ENCODE results near the gene NECAP2.
"Not testable (repeated sequence)": the region's sequence is repeated elsewhere in the genome, so short reads cannot be mapped to it uniquely, and the experiment has no call there.

NECAP2 gene

DNA sequence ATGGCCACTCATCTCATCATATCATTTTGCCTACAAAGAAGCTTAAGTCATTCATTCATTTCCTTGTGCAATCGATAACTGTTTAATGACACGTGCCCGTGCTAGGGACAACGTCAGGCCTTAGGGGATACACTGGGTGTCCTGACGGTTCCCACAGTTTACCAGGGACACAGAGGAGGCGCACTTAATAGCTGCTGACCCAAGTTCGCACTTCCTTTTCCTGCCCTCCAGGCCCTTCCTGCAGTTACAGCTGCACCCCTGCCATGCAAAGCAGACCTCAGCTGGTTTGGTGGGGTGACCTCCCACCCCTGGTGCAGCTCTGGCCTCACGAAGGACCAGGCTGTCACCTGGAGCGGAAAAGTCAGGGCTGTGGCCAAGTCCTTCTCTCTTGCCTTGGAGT is 7.5 kb upstream of the NECAP2 start:
- DNase-seq: no peak

DNA sequence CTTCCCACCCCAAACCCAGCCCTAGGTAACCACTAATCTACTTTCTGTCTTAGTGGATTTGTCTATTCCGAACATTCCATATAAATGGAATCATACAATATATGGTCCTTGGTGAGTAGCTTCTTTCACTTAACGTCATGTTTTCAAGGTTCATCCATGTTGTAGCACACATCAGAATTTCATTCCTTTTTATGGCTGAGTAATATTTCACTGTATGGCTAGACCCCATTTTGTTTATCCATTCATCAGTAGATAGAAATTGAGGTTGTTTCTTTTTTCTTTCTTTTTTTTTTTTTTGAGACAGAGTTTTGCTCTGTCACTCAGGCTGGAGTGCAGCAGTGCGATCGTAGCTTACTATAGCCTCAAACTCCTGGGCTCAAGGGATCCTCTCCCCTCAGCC is 6.5 kb upstream of the NECAP2 start:
- no peak for DNase-seq

DNA sequence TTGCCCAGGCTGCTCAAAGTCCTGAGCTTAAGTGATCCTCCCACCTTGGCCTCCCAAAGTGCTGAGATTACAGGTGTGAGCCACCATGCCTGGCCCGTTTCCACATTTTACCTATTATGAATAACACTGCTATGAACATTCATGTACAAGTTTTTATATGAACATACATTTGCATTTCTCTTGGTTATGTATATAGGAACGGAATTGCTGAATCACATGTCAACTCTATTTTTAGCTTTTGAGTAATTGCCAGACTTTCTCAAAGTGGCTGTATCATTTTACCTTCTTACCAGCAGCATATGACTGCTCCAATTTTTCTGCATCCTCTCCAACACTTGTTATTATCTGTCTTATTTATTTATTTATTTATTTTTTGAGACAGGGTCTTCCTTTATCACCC is 6.0 kb upstream of the NECAP2 start:
- no peak for DNase-seq

DNA sequence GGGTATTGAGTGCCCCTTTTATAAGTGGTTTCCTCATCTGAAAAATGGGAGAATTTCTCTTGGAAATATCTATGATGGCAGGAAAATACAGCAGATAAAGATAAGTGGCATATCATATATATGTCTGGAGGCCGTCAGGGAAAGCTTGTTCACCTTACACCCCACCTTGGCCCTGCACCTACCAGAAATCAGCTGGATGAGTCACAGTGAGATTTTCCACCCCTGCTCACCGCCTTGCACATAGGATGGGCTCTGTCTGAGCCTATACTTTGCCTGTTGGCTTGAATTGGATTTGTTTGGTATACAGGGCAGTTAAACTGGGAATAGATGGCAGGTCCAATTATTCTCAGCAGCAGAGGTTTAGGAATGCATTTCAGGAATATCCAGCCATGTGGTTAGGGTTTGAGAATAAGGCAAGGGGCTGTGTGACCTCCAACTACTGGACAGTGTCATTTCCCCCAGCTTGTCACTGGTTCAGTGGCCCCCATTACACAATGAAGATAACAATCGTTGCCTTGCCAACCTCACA is 3.5 kb upstream of the NECAP2 start, which contains the start of gene SPATA21:
SPATA21 (minus strand) TSS at position 479 of the 529 bp plus-strand sequence. CDS start 6,053 bp downstream, outside the sequence.
- DNase-seq: no peak

DNA sequence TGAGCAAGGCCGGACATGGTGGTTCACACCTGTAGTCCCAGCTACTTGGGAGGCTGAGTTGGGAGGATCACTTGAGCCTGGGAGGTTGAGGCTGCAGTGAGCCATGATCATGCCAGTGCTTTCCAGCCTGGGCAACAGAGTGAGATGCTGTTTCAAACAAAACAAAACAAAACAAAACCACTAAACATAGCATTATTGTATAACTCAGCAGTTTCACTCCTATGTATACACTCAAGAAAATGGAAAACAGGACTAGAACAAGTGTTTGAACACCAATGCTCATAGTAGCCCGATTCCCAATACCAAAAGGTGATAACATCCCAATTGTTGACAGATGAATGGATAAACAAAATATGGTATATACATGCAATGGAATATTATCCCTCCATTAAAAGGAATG is 2.0 kb upstream of the NECAP2 start:
- DNase-seq: no peak

DNA sequence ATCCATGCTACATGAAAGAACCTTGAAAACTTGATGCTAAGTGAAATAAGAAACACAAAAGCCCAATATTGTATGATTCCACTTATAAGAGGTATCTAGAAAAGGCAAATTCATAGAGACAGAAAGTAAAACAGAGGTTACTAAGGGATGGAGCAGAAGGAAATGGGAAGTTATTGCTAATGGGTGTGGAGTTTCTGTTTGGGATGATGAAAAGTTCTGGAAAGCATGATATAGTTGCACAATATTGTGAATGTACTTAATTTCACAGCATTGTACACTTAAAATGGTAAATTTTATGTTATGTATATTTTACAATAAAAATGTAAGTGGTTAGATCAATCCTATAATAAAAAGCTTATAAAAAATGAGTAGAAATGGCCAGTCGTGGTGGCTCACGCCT is 1.6 kb upstream of the NECAP2 start:
- DNase-seq: no peak

DNA sequence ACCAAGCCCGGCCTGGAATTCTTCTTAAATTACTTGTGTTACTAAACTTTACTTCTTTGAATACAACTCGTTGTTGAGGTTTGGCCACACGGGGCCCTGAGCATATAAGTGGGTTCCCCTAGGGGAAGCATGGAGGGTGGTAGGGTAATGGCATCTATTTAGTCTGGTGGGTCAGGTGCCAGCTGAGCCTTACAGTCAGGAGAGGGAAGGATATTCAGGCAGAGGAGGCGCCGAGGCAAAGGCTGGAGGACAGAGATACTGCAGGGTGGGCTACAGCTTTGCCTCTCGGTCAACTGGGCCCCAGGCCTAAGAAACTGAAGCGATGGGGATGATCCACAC is 424 bp upstream of the NECAP2 start:
- peak; percentile 57 for DNase-seq

DNA sequence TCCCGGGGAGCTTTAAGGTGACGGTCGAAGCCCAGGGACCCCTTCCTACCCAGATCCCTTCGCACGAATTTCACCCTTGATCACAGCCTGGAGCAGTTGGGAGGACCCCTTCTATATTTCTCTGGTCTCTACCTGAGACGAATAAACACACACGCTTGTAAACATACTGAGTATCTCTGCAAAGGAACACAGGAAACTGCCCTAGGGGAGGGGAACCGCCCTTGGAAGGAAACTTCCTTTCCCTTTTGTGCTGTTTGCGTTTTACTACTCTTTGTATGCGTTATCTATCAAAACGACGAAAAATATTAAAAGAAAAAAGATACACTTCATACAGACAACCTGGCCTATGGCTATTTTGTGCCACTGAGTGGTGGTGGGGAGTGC is 750 bp downstream of the NECAP2 start:
- DNase-seq: no peak

DNA sequence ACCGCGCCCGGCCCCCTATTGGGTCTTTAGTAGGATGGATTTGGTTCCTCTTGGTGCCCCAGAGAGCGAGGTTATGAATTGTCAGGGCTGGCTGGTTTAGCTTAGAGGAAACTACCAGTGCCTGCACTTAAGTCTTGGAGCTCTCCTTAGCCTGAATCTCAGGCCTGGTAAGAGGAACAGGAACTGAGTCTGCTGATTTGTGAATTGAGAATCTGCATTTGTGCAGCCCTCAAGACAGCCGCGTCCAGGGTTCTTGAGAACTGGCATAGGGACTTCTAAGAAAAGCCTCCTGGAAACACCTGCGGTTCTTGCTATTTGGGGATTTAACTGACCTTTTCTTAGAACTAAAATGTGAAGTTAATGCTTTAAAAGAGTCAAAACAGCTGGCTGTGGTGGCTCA is 1.7 kb downstream of the NECAP2 start:
- DNase-seq: no peak

DNA sequence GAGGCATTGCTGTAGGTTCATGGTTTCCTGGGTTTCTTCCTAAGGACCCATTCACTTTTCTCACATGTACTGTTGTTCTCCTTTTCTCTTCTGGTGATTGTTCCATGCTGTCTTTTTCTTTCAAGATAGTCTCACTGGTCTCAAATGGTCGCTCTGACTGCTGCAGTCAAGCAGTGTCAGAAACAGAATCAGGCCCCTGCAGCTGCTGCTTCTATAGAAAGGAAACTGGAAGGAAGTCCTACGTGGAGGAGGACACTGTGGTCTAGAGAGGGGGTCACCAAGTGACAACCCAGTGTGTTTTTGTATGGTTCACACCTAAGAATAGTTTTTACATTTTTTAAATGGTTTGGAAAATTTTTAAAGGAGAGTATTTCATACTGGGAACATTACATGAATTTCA is 2.4 kb downstream of the NECAP2 start:
- DNase-seq: no peak

DNA sequence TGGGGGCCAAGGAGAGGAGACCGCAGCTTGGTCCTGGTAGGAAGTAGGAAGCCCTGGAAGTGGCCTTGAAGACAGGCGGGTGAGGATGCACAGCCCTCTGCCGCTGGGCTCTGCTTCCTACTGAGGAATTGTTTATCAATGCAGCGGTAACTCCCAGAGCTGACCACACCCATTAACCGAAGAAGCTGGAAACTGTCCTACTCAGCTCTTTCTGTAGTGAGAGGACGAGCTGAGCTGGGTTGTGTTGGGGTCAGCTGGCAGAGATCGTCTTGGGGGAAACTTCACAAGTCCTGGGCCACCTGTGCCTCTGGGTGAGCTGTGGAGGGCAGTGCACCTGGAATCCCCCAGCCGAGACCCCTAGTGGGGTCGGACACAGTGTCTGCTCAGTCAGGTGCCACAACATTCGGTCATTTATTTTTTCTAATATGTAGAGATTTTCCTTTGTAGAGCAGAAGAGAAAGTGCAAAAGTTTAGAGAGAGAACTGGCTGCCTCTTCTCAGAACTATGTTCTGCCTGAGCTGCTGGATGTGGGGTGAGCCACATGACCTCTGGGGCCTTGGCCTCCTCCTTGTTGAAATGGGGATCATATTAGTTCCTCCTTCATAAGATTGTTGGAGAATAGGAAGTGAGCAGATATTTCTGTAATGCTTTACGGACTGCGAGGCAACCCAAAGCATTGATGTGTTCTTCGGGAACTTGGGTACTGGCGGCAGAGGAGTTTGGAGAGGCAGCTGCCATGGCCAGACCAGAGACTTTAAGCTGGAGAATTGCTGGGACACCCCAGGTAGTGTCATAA is 3.6 kb downstream of the NECAP2 start:
- DNase-seq: no peak

DNA sequence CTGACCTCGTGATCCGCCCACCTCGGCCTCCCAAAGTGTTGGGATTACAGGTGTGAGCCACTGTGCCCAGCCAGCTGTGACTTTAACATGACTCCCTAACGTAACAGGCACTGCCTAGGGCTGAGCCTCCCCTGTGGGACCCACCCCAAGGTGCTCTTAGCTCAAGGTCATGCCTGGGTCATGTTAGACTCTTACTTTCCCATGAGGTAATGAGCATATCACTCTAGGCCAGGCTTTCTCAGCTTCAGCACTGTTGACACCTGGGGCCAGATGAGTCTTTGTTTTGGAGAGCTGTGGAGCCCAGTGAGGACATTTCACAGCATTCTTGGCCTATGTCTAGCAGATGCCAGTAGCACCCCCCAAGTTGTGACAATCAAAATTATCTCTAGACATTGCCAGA is 4.5 kb downstream of the NECAP2 start:
- no peak for DNase-seq

DNA sequence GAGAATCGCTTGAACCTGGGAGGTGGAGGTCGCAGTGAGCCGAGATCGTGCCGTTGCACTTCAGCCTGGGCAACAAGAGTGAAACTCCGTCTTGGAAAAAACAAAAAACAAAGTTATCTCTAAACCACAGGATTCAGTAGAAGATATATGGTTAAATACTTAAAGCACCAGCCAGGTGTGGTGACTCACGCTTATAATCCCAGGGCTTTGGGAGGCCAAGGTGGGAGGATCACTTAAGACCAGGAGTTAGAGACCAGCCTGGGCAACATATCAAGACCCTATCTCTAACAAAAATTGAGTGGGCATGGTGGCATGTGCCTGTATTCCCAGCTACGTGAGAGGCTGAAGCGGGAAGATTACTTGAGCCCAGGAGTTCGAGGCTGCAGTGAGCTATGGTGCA is 5.6 kb downstream of the NECAP2 start:
- DNase-seq: no peak

DNA sequence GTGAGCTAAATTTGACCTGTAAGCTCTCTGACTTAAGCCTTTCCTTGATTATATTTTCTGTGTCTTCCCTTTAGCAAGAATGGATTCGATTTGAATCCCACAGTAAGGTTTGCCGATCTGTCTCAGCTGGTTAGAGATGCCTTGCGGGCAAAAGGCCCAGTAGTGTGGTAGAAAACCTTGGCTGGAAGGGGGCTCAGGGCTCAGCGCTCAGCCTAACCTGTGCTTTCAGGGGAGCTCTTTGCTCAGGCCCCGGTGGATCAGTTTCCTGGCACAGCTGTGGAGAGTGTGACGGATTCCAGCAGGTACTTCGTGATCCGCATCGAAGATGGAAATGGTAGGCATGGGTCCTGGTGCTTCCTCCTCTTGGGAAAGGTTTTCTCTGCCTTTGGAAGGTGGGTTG is 7.1 kb downstream of the NECAP2 start:
- no peak for DNase-seq

DNA sequence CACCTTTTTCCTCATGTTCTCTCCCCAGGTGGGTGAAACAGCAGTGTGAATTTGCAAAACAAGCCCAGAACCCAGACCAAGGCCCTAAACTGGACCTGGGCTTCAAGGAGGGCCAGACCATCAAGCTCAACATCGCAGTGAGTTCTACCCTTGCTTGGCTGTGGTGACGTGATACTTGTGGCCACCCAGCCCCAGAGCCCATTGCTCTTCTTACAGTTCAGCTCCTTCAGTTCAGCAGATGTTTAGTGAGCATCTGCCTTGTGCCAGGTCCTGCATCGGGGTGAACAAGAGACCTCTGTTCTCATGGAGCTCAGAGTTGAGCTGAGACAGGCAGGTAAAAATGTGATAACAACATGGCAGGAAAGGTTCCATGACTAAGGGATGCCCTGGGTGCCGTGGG is 8.5 kb downstream of the NECAP2 start:
- DNase-seq: no peak

DNA sequence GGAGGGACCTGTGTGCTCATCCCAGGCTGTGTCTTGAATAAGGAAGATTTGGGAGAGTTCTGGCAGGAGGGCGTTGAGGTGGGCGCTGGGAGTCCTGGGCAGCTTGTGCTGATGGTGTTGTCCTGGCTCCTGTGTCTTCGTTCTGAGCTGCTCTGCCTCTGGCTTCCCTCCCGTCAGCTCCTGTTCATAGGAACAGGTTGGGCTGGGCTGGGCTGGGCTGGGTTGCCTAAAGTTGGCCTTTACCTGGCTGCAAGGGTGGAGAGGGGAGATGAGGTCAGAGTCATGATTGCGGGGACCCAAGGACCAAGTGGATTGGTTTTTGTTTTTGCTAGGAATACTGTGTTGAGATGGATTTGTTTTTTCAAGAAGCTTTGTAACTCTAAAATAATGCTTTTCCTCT is 9.1 kb downstream of the NECAP2 start:
- DNase-seq: no peak

DNA sequence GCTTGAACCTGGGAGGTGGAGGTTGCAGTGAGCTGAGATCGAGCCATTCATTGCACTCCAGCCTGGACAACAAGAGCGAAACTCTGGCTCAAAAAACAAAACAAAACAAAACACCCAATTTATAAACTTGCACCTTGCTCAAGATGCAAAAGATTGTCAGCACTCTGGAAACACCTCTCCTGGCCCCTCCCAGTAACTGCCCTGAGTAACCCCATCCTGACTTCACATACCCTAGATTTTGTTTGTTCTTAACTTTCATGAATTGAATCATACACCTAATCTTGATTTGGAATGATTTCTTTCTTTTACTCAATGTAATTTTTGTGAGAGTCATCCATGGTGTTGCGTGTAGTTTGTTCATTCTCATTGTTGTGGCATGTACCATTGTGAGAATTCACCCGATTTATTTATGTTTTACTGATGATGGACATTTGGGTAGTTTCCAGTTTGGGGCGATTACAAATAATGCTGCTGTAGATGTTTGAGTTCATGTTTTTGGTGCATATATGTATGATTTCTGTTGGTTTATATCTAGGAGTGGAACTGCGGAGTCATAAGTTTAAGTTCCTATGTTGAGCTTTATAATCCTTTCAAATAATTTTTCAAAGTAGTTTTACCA is 10.4 kb downstream of the NECAP2 start:
- DNase-seq: no peak

DNA sequence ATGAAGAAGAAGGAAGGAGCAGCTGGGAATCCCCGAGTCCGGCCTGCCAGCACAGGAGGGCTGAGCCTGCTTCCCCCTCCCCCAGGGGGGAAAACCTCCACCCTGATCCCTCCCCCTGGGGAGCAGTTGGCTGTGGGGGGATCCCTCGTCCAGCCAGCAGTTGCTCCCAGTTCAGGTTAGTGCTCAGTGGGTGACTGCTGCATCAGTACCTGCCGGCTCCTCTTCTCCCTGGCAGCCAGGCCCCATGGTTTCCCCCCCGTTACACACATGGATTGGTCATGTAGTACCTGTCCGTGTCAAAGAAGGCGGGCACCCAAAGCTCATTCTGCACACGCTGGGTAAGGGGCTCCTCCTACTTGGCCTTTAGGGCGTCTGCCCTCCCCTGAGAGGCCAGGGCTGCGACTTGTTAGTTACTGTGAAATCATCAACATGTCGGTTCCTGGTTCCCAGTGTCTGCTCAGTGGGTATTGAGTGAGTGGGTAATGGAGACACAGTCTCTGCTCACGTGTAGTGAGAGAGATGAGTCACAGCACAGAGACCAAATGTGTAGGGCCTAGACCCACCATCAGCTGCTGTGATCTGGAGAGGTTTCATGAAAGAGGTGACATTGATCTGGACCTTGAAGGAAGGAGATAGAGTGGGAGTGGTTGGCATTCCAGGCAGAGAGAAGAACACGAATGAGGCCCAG is 11.5 kb downstream of the NECAP2 start:
- DNase-seq: no peak

DNA sequence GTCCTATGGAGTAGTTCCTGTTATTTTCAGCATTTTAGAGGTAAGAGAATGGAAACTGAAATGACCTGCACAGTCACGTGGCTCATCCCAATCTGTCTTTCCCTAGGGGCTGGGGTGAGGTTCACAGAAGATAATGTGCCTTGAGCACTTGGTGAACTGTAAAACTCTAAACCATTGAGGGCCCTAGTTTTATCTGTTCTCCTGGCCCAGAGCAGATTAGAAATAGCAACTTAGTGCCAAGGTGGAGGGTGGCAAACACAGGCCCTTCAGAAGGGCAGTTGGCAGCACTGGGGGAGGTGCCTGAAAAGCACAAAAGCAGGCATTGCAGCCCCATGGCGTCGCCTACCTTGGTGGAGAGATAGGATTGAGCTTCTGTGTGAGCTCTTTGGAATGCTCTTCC is 14.4 kb downstream of the NECAP2 start:
- not testable (repeated sequence) for DNase-seq

DNA sequence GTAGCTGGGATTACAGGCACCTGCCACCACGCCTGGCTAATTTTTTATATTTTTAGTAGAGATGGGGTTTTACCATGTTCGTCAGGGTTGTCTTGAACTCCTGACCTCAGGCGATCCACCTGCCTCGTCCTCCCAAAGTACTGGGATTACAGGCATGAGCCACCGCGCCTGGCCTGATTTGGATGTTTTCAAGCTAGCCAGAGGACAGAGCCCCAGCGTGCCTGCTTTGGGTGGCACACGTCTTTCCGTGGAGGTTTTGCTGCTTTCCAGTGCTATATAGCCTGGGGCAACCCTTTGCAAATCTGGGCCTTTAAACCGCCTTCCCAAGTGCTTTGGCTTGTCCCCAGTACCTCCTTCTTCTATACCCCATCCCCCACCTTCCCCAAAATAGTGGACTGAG is 15.6 kb downstream of the NECAP2 start:
- not testable (repeated sequence) for DNase-seq

DNA sequence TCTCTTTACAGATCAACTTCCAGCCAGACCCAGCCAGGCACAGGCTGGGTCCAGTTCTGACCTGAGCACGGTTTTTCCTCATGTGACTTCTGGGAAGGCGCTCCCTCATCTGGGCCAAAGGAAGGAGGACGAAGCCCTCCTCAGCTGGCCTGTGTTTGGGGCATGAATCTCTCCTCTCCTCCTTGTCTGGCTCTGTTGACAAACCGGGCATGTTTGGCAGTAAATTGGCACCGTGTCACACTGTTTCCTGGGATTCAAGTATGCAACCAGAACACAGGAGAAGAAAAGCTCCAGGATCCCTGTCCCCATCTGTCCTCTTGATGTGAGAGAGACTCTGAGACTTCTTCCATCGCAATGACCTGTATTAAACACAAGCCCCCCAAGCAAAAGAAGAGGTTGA is 18.3 kb downstream of the NECAP2 start:
- DNase-seq: no peak

DNA sequence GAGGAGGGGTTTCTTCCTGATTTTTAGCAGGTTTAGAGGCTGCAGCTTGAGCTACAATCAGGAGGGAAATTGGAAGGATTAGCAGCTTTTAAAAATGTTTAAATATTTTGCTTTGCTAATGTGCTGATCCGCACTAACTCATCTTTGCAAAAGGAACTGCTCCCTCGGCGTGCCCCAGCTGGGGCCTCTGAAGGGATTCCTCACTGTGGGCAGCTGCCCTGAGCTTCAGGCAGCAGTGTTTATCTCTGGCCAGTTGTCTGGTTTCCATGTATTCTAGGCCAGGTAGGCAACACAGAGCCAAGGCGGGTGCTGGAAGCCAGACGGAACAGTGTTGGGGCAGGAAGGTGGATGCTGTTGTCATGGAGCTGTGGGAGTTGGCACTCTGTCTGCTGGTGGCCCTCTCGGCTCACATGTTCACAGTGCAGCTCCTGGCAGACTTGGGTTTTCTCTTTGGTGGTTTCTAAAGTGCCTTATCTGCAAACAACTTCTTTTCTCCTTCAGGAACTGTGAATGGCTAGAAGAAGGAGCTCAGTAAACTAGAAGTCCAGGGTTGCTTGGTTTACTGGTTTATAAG is 18.9 kb downstream of the NECAP2 start:
- no peak for DNase-seq

DNA sequence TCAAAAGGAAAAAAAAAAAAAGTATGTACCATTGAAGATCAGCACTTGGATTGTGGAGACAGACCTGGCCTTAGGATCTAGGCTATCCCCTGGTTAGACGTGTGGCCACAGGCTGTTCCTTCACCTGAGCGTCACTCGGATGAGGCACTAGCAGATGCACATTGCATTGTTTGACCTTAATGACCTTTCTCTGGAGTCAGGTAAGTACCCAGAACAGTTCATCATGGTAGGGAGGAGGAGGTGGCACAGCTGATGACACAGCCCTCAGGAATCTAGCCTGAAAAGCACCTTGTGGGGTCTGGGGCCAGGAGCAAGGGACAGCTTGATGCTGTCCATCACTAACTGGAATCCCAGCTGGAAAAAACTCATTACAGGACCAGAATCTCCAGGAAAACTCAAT is 21.2 kb downstream of the NECAP2 start:
- DNase-seq: no peak
